ENCODE results near the gene BRMS1L. TPM values are rescaled to one million over a fixed set of nuclear protein-coding genes. Genes with fewer than 3 reads are reported as not detected.

BRMS1L gene
- total and polyA plus RNA-seq, 2 of the 13 experiments (the other 11 are each of a cell fraction or from before 2014, with no cell fraction given): 21.1 to 23.8 TPM

- no peak for TF ChIP-seq ZFP91 (CRISPR knock-in tag; IDR thresholded peaks at IDR 0.05; ENCODE audit: borderline replicate concordance)
- TF ChIP-seq HNRNPUL1 (IDR thresholded peaks at IDR 0.05; ENCODE audit: low read depth, low read length): no peak
- TF ChIP-seq ZSCAN9 (CRISPR knock-in tag; IDR thresholded peaks at IDR 0.05; ENCODE audit: borderline replicate concordance): no peak
- 0 out of 2 replicates have a peak, but pooled peaks have one; percentile 20 for TF ChIP-seq PHF21A (CRISPR knock-in tag; IDR thresholded peaks at IDR 0.05)
- TF ChIP-seq MBD4 (IDR thresholded peaks at IDR 0.05; ENCODE audit: borderline replicate concordance, low read length): no peak
- TF ChIP-seq ZNF552 (CRISPR knock-in tag; IDR thresholded peaks at IDR 0.05; ENCODE audit: borderline replicate concordance): 0 out of 2 replicates have a peak, but pooled peaks have one; percentile 13
- 0 out of 2 replicates have a peak, but pooled peaks have one; percentile 0 for TF ChIP-seq KLF12 (CRISPR knock-in tag; IDR thresholded peaks at IDR 0.05; ENCODE audit: borderline replicate concordance)
- no peak for TF ChIP-seq KAT7 (CRISPR knock-in tag; IDR thresholded peaks at IDR 0.05; ENCODE audit: borderline replicate concordance)
- 0 out of 2 replicates have a peak, but pooled peaks have one; percentile 41 for TF ChIP-seq RFXANK (CRISPR knock-in tag; IDR thresholded peaks at IDR 0.05)
- TF ChIP-seq ZNF3 (CRISPR knock-in tag; IDR thresholded peaks at IDR 0.05): peak; percentile 9; the same call in 1 of the 2 replicates
- peak; percentile 55; the same call in 1 of the 2 replicates for TF ChIP-seq RARG (CRISPR knock-in tag; IDR thresholded peaks at IDR 0.05; ENCODE audit: low read depth)
- 0 out of 2 replicates have a peak, but pooled peaks have one; percentile 10 for TF ChIP-seq MTF1 (CRISPR knock-in tag; IDR thresholded peaks at IDR 0.05)
- TF ChIP-seq SNAI1 (CRISPR knock-in tag; IDR thresholded peaks at IDR 0.05; ENCODE audit: borderline replicate concordance): 0 out of 2 replicates have a peak, but pooled peaks have one; percentile 2
- no peak for TF ChIP-seq NR2C2 (CRISPR knock-in tag; IDR thresholded peaks at IDR 0.05; ENCODE audit: borderline replicate concordance)
- no peak for TF ChIP-seq NFATC3 (CRISPR knock-in tag; IDR thresholded peaks at IDR 0.05)
- TF ChIP-seq SIN3A (IDR thresholded peaks at IDR 0.05; ENCODE audit: borderline replicate concordance, low read depth, low read length): peak; percentile 47; the same call in 1 of the 2 replicates
- 0 out of 2 replicates have a peak, but pooled peaks have one; percentile 18 for TF ChIP-seq ZSCAN5A (CRISPR knock-in tag; IDR thresholded peaks at IDR 0.05; ENCODE audit: borderline replicate concordance)
- 0 out of 2 replicates have a peak, but pooled peaks have one; percentile 3 for TF ChIP-seq SIX4 (CRISPR knock-in tag; IDR thresholded peaks at IDR 0.05)
- no peak for TF ChIP-seq SOX13 (IDR thresholded peaks at IDR 0.05)
- peak in 1 of 2 experiments; percentile 73; a peak in 1 of 4 replicates for TF ChIP-seq SOX13 (CRISPR knock-in tag; conservative IDR thresholded peaks at IDR 0.05 in 1 of 2, IDR thresholded peaks at IDR 0.05 in 1 of 2)
- peak; percentile 11; the same call in 1 of the 2 replicates for TF ChIP-seq KLF6 (CRISPR knock-in tag; IDR thresholded peaks at IDR 0.05)
- peak; percentile 56; the same call in 1 of the 2 replicates for TF ChIP-seq ZNF569 (CRISPR knock-in tag; IDR thresholded peaks at IDR 0.05; ENCODE audit: borderline replicate concordance)
- 0 out of 2 replicates have a peak, but pooled peaks have one; percentile 12 for TF ChIP-seq ZNF607 (CRISPR knock-in tag; IDR thresholded peaks at IDR 0.05; ENCODE audit: borderline replicate concordance)
Measured at GRCh38 chr14:35808076-35808637, 18.0 kb upstream of the BRMS1L start (continued).

Measured in HepG2 (cell line).